ENCODE measurements around the gene LGALS3BP. TPM values are rescaled to one million over a fixed set of nuclear protein-coding genes. Genes with fewer than 3 reads are reported as not detected.

Gene LGALS3BP
- total and polyA plus RNA-seq, 4 donors: 183 to 479 (median 245) TPM

DNA sequence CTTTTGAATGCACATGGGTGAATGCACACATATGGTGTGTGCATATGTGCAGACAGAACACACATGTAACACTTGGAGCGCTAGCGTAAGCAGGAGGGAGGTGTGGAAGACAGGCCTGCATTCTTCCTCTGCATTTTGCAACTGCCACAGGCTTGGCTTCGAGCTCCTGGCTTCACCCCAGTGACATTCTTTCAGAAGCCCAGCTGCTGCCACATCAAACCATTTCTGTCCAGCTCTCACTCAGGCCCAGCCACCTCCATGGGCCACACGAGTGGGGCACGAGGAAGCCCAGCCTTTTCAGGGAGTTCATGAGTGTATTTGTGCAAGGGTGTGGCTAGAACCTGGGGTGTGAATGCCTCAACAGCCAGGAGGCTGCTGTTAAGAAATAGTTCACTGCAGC lies 18.8 kb downstream of the LGALS3BP start:
- Histone ChIP-seq H3K9me3 (ENCODE audit: control insufficient read depth in 4 of 4, insufficient read depth in 3 of 4, low read length in 3 of 4) (no peaks in the 10 kb centered on the region), H3K4me3 (no peak overlapping the region), H3K36me3 (ENCODE audit: control insufficient read depth in 4 of 4, insufficient read depth in 4 of 4, low read length in 4 of 4) (peaks cover 0 to 3% (median 0%) of the 10 kb centered on the region in 4 donors), H3K9ac (ENCODE audit: insufficient read depth in 1 of 2, low read length in 2 of 2) (peak overlapping the region in 1 of 2 donors; percentile 9), H3K27ac (ENCODE audit: low read depth in 1 of 2, low read length in 1 of 2) (peak overlapping the region; percentile 6 to 11), H3K27me3 (ENCODE audit: control insufficient read depth in 3 of 3, insufficient read depth in 3 of 3, low read length in 2 of 3) (no peaks in the 10 kb centered on the region), H3K4me1 (ENCODE audit: control insufficient read depth in 5 of 5, insufficient read depth in 5 of 5, low read length in 5 of 5) (peaks cover 0 to 17% (median 2%) of the 10 kb centered on the region in 5 donors)
- TF ChIP-seq, protein P1, sequence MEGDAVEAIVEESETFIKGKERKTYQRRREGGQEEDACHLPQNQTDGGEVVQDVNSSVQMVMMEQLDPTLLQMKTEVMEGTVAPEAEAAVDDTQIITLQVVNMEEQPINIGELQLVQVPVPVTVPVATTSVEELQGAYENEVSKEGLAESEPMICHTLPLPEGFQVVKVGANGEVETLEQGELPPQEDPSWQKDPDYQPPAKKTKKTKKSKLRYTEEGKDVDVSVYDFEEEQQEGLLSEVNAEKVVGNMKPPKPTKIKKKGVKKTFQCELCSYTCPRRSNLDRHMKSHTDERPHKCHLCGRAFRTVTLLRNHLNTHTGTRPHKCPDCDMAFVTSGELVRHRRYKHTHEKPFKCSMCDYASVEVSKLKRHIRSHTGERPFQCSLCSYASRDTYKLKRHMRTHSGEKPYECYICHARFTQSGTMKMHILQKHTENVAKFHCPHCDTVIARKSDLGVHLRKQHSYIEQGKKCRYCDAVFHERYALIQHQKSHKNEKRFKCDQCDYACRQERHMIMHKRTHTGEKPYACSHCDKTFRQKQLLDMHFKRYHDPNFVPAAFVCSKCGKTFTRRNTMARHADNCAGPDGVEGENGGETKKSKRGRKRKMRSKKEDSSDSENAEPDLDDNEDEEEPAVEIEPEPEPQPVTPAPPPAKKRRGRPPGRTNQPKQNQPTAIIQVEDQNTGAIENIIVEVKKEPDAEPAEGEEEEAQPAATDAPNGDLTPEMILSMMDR (IDR thresholded peaks at IDR 0.05; ENCODE audit: control extremely low read depth, extremely low read depth): no peak
- 52 to 63% methylated on average over 5 of the region's 5 CpGs for WGBS, 2 donors
- ATAC-seq (ENCODE audit: insufficient read depth, low FRiP score) (no peak), DNase-seq (peak; percentile 61 to 84 (median 63))

DNA sequence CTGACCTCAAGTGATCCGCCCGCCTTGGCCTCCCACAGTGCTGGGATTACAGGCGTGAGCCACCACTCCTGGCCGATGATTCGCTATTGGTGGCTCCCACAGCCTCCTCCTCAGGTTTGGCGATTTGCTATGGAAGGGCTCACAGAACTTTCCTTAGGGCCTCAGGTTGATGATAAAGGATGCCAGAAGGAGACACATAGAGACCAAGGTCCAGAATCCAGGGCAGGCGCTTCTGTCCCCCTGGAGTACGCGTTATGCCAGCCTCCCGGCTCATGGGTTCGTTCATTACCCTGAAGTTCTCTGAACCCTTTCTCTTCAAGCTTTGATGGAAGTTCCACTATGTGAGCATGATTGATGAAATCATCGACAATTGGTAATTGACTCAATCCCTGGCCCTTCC lies 19.9 kb downstream of the LGALS3BP start:
- no peak for ATAC-seq (ENCODE audit: insufficient read depth, low FRiP score)
- H3K4me3 ChIP-seq: no peak overlapping the region
- H3K9me3 ChIP-seq (ENCODE audit: control insufficient read depth in 4 of 4, insufficient read depth in 3 of 4, low read length in 3 of 4): no peaks in the 10 kb centered on the region
- DNase-seq: no peak
- peaks cover 0 to 17% (median 2%) of the 10 kb centered on the region in 5 donors for H3K4me1 ChIP-seq (ENCODE audit: control insufficient read depth in 5 of 5, insufficient read depth in 5 of 5, low read length in 5 of 5)
- WGBS, 2 donors: 94 to 95% methylated on average over 12 of the region's 12 CpGs
- no peak overlapping the region for H3K27ac ChIP-seq (ENCODE audit: low read depth in 1 of 2, low read length in 1 of 2)
- no peak overlapping the region for H3K9ac ChIP-seq (ENCODE audit: insufficient read depth in 1 of 2, low read length in 2 of 2)
- TF ChIP-seq, protein P1 (IDR thresholded peaks at IDR 0.05; ENCODE audit: control extremely low read depth, extremely low read depth): no peak
- no peaks in the 10 kb centered on the region for H3K27me3 ChIP-seq (ENCODE audit: control insufficient read depth in 3 of 3, insufficient read depth in 3 of 3, low read length in 2 of 3)
- no peaks in the 10 kb centered on the region for H3K36me3 ChIP-seq (ENCODE audit: control insufficient read depth in 4 of 4, insufficient read depth in 4 of 4, low read length in 4 of 4)

DNA sequence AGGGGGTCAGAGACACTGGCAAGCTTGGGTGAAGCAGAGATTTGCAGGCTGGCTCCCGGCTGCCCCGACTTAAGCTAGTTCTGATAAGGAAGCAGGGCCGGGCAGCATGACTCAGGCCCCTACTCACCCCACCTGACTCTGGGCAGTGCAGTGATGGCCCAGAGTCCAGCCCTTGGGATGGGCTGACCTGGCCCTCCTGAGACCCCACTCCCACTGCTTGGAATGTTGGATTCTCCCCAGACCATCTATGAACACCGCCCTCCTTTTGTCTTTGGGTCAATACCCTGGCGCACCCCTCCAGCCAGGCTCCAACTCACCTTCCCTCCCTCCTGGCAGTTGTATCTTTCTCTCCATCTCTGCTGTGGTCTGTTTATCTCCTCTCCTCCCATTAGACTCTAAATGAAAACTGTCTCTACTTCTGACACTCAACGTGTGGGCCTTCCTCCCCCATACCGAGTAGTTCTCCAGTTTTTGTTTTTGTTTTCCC lies 21.0 kb downstream of the LGALS3BP start:
- Histone ChIP-seq H3K27ac (ENCODE audit: low read depth in 1 of 2, low read length in 1 of 2) (no peak overlapping the region), H3K9me3 (ENCODE audit: control insufficient read depth in 4 of 4, insufficient read depth in 3 of 4, low read length in 3 of 4) (no peaks in the 10 kb centered on the region), H3K36me3 (ENCODE audit: control insufficient read depth in 4 of 4, insufficient read depth in 4 of 4, low read length in 4 of 4) (no peaks in the 10 kb centered on the region), H3K9ac (ENCODE audit: insufficient read depth in 1 of 2, low read length in 2 of 2) (no peak overlapping the region), H3K27me3 (ENCODE audit: control insufficient read depth in 3 of 3, insufficient read depth in 3 of 3, low read length in 2 of 3) (no peaks in the 10 kb centered on the region), H3K4me1 (ENCODE audit: control insufficient read depth in 5 of 5, insufficient read depth in 5 of 5, low read length in 5 of 5) (peaks cover 0 to 19% (median 2%) of the 10 kb centered on the region in 5 donors), H3K4me3 (no peak overlapping the region)
- TF ChIP-seq, protein P1 (IDR thresholded peaks at IDR 0.05; ENCODE audit: control extremely low read depth, extremely low read depth): no peak
- no peak for DNase-seq
- no peak for ATAC-seq (ENCODE audit: insufficient read depth, low FRiP score)
- 88 to 95% methylated on average over 7 of the region's 7 CpGs for WGBS, 2 donors

DNA sequence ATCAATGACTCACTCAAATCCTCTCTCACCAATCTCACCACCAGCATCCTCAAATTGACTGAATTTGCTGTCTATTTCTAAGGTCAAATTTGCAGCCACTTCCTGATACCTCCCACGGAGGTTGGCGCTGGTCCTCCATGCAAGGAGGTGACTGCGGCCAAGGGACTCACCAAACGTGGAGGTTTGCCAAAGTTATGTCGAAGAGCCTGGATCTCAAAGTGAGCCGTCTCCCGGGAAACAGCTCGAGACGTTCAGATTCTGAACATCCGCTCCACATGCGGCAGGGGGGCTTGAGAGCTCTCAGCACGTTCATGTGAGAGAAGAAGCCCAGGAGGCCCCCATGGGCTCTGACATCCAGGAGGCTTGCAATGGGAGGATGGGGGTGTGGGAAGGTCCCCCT lies 22.6 kb downstream of the LGALS3BP start:
- no peaks in the 10 kb centered on the region for H3K36me3 ChIP-seq (ENCODE audit: control insufficient read depth in 4 of 4, insufficient read depth in 4 of 4, low read length in 4 of 4)
- no peak overlapping the region for H3K4me3 ChIP-seq
- WGBS, 2 donors: 50 to 74% methylated on average over 12 of the region's 12 CpGs
- TF ChIP-seq, protein P1 (IDR thresholded peaks at IDR 0.05; ENCODE audit: control extremely low read depth, extremely low read depth): no peak
- peak; percentile 76 to 87 (median 83) for DNase-seq
- H3K9me3 ChIP-seq (ENCODE audit: control insufficient read depth in 4 of 4, insufficient read depth in 3 of 4, low read length in 3 of 4): no peaks in the 10 kb centered on the region
- no peaks in the 10 kb centered on the region for H3K27me3 ChIP-seq (ENCODE audit: control insufficient read depth in 3 of 3, insufficient read depth in 3 of 3, low read length in 2 of 3)
- H3K9ac ChIP-seq (ENCODE audit: insufficient read depth in 1 of 2, low read length in 2 of 2): no peak overlapping the region
- peaks cover 0 to 33% (median 7%) of the 10 kb centered on the region in 5 donors for H3K4me1 ChIP-seq (ENCODE audit: control insufficient read depth in 5 of 5, insufficient read depth in 5 of 5, low read length in 5 of 5)
- H3K27ac ChIP-seq (ENCODE audit: low read depth in 1 of 2, low read length in 1 of 2): no peak overlapping the region
- no peak for ATAC-seq (ENCODE audit: insufficient read depth, low FRiP score)
